Measurements from ENCODE around the gene LCP1. TPM values are rescaled to one million over a fixed set of nuclear protein-coding genes. Genes with fewer than 3 reads are reported as not detected.

LCP1 gene
- polyA plus RNA-seq, 10 donors, result 7.2 to 34.3 (median 12.9) TPM

DNA sequence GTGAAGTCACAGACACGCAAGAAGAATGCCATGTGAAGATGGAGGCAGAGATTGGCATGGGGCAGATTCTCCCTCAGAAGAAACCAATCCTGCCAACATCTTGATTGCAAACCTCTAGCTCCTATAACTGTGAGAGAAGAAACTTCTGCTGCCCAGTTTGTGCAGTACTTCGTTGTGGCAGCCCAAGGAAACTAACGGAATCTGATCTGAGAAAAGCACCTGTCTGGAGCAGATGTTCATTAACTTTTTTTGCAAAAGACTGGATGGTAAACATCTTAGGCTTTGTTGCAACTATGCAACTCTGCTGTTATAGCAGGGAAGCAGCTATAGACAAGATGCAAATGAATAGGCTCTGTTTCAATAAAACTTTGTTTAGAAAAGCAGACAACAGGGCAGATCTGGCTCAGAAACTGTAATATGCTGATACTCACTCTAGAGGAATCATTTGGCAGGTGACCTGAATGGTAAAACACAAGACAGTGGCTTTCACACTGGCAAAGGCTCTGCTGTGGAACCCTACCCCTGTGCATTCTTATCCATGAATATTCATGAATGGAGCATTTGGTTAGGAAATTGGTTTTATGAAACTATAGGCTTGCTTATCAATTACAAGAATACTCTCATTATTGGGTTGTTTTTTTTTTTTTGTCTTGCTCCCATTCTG lies 51.9 kb downstream of the LCP1 start:
- no peak for DNase-seq

DNA sequence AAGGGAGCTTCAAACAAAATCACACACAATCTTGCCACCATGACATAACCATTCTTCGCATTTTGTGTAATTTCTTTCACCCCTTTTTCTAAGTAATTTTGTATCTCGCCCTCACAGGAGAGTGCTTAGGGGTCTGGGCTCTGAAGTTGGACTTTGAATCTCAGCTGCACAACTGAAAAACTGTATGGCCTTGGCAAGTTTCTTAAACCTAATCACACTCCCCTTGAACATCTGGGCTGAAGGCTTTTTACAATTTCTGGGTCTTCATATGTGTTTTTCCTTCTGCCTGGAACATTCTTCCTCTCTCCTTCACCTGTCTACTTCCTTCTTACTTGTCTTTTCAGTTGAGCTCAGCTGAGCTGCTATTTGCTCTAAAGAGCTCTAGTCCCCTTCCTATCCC lies 52.9 kb downstream of the LCP1 start:
- no peak for DNase-seq

DNA sequence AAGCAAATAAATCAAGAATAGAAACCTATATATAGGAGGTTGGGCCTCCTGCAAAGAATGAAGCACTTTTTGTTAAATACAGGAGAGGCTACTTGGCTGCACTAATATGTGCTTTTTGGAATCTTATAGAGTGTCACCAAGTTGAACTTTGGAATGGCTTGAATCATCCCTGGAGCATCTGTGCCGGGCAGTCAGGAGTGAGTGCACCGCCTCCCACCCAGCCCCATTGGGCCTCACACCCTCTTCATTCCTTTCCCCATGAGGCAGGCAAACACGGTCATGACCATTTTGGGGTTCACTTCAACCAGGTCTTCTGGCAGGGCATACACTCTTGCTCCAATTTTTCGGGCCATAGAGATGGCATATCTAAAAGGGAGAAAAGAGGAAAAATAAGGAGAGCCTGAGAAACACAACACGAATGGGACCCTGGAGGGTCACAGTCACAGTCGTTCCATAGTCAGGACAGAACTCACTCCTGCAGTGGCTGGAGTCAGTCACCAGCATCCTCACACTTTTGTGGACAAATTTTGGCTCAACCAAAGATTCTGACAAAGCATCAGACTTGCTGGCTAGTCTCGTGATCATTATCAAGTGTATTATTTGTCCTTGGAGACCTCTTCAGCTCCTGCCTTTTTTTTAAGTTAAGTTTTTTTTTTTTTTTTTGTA lies 54.5 kb downstream of the LCP1 start:
- DNase-seq, result no peak

DNA sequence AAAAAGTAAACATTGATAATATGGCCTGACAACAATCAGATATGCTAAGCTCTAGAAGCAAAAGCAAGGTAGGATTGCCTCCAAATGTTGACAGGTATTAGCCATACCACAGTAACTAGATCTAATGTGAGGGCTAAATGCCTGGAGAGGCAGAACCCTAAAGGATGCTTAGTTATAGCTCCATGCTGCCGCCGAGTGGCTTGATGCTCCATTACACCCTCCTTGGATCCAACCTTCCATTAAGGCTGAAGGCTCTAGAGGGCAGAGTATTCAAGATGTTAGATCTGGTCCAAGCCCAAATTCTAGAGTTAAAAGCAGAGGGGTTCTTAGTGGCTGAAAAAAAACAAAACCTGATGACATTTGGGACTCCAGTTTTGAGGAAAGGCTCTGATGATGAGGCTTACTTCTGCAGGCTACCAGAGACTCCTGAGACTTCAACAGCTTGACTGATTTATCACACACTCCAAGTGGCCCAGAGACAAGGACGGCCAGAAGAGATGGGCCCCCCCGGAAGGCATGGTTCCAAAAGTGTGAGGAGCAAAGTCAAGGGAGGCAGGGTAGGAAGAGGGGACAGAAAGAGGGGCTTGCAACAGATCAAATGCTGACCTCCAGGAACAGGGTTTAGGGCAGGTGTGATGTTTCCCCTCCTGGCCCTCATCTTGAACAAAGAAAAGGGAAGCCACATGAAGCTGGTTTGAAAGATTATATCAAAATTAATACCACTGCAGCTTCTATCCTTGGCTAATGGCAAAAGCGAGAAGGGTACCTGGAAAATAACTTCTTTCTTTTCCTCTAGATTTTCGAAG lies 55.2 kb downstream of the LCP1 start:
- DNase-seq, result peak; percentile 33 to 65 (median 51)

DNA sequence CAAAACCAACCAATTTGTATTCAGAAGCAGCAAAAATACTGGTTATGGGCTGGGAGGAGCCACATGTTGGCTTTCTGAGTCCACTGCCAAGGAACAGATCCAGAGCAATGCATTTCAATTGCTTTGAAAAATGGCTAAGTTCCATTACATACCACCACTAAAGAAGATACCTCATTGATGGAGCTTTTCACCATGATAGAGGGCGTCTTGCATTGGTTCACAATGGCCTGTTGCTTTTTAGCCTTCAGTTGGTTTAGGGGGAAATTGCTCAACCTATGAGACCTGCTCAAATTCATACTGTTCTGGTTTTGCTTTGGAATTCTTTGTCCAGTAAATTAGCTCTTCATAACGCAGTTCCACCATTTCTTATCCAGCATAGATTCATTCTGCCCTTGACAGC lies 55.9 kb downstream of the LCP1 start:
- no peak for DNase-seq

DNA sequence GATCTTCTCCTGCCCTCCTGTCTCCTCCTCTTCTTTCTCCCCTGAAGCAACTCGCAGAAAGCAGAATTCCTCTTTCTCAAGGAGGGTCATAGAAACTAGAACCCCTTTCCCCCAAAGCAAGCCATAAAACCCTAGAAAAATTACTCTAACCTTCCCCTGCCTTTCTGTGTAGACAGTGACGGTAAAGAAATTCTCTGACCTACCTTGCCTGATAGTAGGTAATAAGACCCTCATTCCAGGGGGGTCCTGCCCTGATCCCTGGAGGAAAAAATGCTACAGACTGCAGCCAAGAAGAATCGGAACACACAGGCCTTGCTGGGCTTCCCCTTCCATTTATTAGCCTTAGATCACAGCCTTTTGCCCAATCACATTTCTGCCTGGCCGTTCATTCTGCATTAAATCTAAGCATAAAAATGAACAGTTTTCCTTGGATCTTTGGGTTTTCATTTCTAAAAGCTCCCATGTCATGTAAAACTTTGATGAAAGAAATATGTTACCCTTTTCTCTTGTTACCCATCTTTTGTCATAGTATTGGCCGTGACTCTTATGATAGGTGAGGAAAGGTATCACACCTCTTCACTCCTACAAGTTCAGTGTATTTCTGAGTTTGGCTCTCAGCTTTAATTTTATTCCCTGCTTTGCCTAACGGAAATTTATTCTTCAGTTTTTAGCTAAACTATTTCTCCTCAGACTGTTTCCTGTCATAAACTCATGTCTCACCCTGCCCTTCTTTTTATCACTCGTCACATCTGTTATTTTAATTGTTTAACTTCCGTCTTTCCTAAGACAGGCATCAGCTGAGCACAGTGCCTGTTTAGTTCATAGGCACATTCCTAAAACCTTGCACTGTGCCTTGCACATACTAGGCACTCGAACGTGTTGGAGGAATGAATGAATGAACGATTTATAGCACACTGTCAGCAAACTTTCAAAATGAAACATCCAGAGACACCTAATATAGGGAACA lies 56.7 kb downstream of the LCP1 start:
- DNase-seq, result peak in 1 of 3 donors; percentile 24

DNA sequence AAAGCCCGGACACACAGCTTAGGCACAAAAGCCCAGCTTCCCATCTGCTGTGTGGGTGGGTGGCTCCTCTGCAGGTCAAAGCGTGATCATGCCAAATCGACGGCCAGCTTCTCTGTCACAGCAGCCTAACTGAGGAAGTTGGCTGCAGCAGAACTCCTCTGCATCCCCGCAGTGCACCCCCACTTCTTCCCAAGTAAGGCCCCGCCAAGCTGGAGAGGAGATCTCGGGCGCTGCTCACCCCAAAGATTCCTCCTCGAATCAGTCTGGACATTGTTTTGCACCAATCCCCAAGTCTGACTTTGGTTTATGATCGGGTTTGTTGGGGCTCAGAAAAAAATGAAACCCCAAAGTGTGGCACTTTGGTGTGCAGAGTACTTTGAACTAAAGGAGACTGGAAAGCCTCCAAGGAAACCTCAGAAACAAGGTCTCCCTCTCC lies 57.4 kb downstream of the LCP1 start:
- no peak for DNase-seq

DNA sequence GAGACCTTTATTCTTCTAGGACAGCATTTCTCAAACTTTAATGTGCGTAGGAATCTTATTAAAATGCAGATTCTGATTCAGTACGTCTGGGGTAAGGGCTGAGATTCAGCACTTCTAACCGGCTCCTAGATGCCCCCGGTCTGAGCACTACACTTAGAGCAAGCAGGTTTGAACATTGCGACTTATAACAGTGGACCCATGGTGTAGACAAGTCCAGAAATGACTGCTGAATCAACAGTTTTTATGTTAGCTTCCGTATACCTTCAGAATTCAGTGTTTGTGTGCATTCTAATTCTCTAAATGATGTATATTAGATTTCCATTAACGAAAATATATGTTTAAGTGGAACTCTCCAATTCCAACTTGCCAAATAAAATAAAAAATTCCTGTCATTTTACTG lies 59.7 kb downstream of the LCP1 start:
- DNase-seq, result no peak

DNA sequence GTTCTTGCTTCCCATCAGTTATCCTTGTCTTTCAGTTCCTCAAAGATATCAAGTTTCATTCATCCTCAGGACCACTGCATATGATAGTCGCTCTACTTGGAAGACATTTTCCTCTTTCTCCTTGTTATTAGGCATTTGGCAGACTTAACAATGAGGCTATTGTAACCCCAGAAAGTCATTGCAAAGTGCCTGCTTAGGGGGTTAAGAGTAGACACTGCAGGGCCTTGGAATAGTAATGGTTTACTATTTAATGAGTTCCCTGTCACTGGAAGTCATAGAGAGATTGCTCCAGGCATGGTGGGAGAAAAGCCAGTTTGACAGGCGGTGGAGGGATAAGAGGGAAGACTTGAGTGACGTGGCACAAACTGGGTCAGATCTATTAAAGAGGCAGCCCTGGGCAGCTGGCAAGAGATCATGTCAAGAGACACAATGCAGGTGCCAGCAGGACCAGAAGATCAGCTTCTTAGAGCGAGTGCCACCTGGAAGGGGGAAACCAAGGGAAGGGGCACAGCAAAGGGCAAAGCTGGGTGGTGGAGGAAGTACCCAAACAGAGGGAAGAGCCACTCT lies 60.3 kb downstream of the LCP1 start:
- DNase-seq, result no peak

DNA sequence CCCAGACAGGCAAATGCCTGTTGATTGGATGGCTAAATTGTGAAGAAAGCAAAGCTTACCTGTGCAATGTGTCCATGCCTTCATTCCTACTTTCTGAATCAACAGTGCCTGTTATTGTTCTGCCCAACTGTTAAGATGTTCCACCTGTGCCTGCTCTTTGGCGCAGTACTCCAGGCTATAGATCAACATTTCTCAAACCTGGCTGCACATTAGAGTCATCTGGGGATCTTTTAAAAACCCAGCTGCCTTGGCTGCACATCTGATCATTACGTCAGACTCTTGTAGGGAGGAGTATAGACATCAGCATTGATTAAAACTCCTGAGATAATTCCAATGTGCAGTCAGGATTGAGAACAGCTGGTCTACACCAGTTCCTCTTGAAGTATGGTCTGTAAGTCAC lies 60.9 kb downstream of the LCP1 start:
- no peak for DNase-seq

DNA sequence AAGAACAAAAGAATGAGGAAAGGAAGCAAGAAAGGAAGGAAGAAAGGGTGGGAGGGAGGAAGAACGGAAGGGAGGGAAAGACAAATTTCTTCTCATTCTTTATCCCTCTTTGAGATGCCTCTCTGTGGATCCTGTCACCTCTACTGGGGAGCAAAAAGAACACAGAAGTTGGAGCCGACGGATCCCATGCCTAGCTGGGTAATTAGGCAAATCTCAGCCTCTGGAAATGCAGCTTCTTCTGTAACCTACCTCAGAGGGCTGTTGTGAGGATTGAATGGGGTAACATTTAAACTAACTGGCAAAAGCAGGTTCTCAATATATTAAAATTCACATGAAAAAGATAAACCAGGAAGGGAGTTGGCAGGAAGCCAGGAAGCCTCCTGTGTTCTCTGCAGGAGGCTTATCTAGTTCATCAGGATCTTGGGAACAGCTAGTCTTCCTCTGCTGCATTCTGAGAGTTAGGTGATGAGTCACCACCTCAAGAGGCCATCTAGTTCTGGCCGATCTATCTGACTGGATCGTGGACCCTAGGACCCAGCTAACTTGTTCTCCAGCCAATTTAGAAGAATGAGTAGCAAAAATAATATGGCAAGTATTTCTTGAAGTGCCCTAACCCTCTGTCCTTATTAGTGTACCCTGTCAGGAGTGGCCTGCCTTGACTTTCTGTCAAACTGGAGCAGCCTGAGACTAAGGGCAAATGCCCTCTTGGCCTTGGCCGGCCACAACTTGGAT lies 61.9 kb downstream of the LCP1 start:
- DNase-seq, result peak in 1 of 3 donors; percentile 35

DNA sequence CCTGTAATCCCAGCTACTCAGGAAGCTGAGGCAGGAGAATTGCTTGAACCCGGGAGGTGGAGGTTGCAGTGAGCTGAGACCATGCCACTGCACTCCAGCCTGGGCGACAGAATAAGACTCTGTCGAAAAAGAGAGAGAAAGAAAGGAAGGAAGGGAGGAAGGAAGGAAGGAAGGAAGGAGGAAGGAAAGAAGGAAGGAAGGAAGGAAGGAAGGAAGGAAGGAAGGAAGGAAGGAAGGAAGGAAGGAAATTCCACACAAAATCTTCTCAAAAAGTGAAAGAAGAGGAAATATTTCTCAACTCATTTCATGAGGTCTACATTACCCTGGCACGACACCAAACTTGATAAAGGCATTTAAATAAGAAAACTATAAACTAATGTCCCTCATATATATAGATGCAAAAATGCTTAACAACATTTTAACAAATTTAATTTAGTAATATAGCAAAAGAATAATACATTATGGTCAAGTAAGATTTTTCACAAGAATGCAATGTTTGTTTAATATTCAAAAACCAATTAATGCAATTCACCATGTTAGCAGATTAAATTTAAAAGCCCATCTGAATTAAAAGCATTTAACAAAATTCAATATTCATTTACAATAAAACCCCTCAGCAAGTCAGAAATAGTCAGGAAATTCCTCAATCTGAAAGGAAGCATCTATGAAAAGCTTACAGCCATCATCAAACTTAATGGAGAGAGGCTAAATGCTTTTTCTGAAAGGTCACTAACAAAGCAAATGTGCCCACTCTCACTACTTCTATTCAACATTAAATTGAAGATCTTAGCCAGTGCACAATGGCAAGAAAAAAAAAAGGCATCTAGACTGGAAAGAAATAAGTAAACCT lies 65.1 kb downstream of the LCP1 start:
- no peak for DNase-seq

DNA sequence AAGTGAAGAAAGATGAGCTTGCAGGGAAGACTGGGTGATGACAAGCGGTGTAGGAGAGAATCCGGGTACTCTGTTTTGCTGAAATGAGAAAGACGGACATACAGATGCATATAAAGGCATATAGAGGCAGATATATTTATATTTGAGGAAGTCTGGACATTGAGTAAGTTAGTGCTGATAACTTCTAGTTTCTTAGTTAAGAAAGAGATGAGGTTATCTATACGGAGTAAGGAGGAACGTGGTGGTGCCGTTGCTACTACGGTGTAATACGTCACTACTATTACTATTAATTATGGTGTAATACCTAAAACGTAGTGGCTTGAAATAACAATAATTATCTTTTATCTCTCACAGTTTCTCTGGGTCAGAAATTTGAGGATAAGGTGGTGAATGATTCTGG lies 67.4 kb downstream of the LCP1 start:
- DNase-seq, result no peak

DNA sequence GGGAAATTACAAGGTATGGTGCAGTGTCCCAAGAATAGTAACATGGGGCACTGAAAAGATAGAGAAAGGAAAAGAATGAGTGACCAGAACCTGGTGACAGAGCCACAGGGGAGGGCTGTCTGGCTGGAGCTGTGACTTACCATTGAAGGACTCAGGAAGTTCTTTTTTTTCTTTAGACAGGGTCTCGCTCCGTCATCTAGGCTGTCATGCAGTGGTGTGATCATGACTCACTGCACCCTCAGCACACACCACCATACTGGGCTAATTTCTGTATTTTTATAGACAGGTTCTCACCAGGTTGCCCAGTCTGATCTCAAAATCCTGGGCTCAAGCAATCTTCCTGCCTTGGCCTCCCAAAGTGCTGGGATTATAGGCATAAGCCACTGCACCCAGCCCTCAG lies 68.4 kb downstream of the LCP1 start:
- no peak for DNase-seq

DNA sequence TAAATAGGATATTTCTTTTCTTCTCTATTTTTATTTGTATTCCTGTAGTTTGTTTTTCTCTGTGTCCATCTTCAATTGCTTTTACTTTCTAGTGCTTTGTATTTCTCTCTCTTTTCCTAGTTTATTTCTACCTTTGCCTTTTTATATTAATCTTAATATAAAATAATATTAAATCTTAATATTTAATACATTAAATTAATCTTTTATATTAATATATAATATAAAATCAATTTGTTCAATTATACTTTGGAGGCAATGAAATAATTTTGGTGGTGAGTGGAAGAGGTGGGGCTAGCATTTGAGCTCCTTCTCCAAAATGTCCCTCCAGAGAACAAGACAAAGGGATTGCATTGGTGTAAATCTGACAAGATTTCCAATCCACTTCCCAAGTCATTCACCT lies 70.8 kb downstream of the LCP1 start:
- no peak for DNase-seq

DNA sequence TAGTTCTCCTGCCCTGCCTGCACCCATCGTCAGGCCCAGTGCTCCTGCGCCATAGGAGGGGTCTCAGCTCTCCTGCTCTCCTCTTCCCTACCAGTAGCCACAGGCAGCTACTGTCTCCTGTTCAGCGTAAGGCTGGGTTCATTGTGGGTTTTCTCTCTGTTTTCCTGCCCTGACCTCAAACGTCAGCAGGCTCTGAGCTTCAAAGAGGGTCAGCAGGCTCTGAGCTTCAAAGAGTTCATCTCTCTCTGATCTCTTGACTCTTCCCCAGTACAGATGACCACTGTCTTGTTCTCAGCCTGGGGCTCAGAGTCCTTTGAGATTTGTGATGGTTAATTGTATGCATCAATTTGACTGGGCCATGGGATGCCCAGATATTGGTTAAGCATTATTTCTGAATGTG lies 72.5 kb downstream of the LCP1 start:
- no peak for DNase-seq

DNA sequence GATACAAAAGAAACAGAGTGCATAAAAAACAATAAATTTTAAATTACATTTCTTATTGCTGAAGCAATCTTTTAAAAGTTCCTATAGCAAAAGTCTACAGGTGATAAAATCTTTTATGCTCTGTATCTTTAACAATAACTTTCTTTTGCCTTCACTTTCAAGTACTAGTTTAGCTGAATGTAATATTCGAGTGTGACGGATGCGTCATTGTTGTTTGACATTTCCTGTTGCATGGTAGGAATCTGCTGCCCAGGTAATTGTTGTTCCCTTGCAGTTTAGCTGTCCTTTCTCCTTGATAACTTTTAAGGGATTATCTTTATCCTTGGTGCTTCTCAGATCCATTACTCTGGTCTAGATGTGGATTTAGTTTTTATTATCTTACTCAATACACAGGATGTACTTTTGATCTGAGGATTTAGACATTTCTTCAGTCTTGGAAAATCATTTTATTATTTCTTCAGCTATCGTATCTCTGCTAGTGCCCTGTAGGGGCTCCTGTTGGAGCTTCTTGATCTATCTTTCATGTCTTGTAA lies 75.1 kb downstream of the LCP1 start:
- DNase-seq, result no peak

DNA sequence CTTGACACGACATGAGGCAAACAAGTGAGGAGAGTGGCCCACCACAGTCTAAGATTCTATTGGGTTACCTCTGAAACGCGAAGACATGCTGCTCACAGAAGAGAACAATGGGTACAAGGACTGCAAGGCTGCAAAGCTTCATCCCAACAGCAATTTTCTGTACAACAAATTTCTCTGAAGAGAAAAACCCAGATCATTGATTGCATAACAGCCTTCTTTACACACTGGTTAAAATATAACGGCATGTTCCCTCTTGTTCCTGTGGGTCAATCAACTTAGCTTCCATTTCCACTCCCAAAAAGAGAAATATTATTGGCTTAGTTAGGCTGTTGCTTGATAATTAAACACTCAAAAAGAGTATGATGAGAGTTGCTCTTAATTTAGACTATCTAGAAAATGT lies 77.1 kb downstream of the LCP1 start, which contains the start of gene CPB2:
CPB2 (minus strand) TSS at position 166 of the 400 bp plus-strand sequence; CDS start at position 142, 24 bp downstream.
- DNase-seq, result no peak

DNA sequence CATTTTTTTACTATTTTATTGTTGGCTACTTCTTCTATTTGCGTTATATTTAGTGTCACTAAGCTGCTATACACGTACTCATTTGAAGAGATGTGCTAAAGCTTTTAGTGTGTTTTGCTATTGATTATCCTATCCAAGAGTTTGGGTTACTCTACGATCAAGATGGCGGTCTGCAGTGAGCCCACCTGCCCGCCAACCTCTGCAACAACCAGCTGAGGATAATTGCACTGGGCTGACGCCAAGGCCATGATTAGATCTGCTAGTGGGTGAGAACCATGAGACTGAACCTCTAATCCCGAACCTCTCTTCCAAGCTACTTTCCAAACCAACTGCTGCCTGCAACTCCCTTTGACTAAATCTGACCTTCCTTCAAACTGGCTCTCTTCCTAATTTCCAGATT lies 78.9 kb downstream of the LCP1 start:
- DNase-seq, result no peak
